ENCODE data around the gene CREB3L2.

DNA sequence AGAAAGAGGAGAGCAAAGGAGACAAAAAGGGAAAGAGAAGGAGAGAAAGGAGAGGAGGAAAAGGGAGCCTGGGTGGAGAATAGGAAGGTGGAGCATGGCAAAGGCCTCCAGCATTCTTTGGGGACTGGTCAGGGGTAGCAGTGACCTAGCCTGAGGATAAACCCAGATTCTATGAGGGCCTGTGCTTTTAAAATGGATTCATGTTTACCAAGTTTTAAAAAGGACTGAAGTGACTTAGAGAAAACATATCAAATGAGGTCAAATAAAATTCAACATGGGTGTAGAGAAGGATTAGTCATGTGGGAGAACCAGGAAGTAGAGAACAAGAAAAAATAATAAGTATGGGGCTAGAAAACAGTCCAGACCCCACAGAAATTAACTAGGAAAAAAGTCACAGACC is 20.7 kb downstream of the CREB3L2 start:
- TF ChIP-seq, protein P1, sequence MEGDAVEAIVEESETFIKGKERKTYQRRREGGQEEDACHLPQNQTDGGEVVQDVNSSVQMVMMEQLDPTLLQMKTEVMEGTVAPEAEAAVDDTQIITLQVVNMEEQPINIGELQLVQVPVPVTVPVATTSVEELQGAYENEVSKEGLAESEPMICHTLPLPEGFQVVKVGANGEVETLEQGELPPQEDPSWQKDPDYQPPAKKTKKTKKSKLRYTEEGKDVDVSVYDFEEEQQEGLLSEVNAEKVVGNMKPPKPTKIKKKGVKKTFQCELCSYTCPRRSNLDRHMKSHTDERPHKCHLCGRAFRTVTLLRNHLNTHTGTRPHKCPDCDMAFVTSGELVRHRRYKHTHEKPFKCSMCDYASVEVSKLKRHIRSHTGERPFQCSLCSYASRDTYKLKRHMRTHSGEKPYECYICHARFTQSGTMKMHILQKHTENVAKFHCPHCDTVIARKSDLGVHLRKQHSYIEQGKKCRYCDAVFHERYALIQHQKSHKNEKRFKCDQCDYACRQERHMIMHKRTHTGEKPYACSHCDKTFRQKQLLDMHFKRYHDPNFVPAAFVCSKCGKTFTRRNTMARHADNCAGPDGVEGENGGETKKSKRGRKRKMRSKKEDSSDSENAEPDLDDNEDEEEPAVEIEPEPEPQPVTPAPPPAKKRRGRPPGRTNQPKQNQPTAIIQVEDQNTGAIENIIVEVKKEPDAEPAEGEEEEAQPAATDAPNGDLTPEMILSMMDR (IDR thresholded peaks at IDR 0.05): no peak
- TF ChIP-seq POLR2AphosphoS5 (IDR thresholded peaks at IDR 0.05): no peak
- no peak for TF ChIP-seq POLR2A (IDR thresholded peaks at IDR 0.05)
- no peak for TF ChIP-seq EP300 (IDR thresholded peaks at IDR 0.05)
